SH-SY5Y (cell line): ENCODE results near the gene ZNF561.

ENCODE experiments used
- GATA2 ChIP-seq: IDR thresholded peaks from 2 replicates; pipeline ENCODE4 v1.6.1; 2011; ENCODE audit warnings: mild to moderate bottlenecking, low read depth, low read length
- GATA3 ChIP-seq: IDR thresholded peaks from 2 replicates; pipeline ENCODE4 v1.6.1; 2011; ENCODE audit warnings: low read depth, mild to moderate bottlenecking, low read length, moderate library complexity

DNA sequence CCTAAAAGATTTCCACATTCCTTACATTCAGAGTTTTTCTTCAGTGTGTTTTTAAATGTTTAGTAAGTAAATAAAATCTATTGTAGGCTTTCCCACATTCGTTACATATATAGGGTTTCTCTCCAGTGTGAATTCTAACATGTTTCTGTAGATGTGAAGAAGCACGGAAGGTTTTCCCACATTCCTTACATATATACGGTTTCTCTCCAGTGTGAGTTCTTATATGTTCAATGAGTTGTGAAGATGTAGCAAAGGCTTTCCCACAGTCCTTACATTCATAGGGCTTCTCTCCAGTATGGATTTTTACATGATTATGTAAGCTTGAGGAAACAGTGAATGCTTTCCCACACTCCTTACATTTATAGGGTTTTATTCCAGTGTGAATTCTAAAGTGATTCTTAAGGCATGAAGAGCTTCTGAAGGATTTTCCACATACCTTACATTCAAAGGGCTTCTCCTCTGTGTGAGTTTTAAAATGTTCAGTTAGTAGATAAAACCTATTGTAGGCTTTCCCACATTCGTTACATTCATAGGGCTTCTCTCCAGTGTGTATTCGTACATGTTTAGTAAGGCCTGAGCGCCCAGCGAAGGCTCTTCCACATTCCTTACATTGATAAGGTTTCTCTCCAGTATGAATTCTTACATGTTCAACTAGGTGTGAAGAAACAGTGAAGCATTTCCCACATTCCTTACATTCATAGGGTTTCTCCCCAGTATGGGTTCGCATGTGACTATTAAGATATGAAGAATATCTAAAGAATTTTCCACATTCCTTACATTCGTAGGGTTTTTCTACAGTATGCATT is 54.9 kb downstream of the ZNF561 start:
- no peak for TF ChIP-seq GATA2
- TF ChIP-seq GATA3 = no peak
